Measurements from ENCODE around the gene PHYHIPL.

Gene PHYHIPL

DNA sequence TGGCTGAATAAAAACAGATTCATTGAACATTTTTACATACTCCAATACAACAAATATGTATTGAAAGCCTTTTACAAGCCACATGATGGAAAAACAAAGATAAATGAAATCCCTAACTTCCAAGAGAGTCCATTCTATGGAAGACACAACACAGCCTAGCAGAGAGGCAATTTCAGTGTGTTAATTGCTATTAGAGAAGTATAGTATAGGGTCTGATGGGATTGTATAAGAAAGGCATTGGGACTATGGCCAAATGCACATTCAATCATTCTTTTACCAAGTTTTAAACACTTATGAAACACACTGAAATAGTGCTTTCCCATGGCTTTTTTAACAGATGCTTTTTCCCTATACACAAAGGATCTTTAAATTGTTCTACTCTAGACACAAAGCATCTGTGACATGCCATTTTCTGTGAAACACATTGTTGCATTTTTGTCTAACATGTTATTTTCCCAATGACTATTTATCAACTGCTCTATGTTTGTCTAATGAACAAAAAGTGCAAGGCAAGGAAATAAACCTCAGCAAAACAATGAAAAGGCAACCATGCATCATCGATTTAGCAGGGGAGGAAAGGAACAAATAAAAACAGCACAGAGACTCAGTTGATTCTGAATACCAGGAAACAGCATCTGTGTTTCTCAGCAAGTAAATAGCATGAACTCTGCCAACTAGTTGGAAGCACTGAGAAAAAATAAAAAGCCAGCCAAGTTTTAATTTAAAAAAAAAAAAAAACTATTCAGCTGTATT is 42.4 kb upstream of the PHYHIPL start:
- no peak for DNase-seq
- no peak overlapping the region for H3K27ac ChIP-seq
- intact Hi-C loops (cut with DNase I; ENCODE audit: low total_unique reads): no loop called here
- TF ChIP-seq, protein P1, sequence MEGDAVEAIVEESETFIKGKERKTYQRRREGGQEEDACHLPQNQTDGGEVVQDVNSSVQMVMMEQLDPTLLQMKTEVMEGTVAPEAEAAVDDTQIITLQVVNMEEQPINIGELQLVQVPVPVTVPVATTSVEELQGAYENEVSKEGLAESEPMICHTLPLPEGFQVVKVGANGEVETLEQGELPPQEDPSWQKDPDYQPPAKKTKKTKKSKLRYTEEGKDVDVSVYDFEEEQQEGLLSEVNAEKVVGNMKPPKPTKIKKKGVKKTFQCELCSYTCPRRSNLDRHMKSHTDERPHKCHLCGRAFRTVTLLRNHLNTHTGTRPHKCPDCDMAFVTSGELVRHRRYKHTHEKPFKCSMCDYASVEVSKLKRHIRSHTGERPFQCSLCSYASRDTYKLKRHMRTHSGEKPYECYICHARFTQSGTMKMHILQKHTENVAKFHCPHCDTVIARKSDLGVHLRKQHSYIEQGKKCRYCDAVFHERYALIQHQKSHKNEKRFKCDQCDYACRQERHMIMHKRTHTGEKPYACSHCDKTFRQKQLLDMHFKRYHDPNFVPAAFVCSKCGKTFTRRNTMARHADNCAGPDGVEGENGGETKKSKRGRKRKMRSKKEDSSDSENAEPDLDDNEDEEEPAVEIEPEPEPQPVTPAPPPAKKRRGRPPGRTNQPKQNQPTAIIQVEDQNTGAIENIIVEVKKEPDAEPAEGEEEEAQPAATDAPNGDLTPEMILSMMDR (IDR thresholded peaks at IDR 0.05): no peak
- no peaks in the 10 kb centered on the region for H3K36me3 ChIP-seq
- no peaks in the 10 kb centered on the region for H3K27me3 ChIP-seq
- no peak overlapping the region for H3K4me3 ChIP-seq
- H3K4me1 ChIP-seq: peaks cover 0 to 8% (median 1%) of the 10 kb centered on the region in 4 donors
- no peaks in the 10 kb centered on the region for H3K9me3 ChIP-seq

DNA sequence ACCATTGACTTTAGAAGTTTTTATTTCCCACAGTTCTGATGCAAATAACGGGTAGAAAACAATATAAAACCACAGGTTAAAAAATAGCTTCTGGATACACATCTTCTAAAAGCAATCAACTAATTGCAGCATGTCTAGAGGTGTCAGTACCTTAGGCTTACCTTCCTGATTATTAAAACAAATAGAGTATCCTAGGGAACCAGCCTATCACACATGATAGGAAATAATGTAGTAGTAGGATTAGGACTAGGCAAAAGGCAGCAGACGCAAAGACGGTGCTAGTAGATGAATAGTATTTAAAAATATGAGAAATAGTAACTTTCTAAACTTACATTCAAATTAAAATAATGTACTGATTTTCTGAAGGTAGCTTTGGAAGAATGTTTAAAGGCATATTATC is 41.7 kb upstream of the PHYHIPL start:
- DNase-seq: no peak
- no peaks in the 10 kb centered on the region for H3K27me3 ChIP-seq
- peaks cover 0 to 8% (median 1%) of the 10 kb centered on the region in 4 donors for H3K4me1 ChIP-seq
- TF ChIP-seq, protein P1 (IDR thresholded peaks at IDR 0.05): no peak
- intact Hi-C loops (cut with DNase I; ENCODE audit: low total_unique reads): no loop called here
- H3K36me3 ChIP-seq: no peaks in the 10 kb centered on the region
- H3K27ac ChIP-seq: no peak overlapping the region
- H3K4me3 ChIP-seq: no peak overlapping the region
- H3K9me3 ChIP-seq: no peaks in the 10 kb centered on the region

DNA sequence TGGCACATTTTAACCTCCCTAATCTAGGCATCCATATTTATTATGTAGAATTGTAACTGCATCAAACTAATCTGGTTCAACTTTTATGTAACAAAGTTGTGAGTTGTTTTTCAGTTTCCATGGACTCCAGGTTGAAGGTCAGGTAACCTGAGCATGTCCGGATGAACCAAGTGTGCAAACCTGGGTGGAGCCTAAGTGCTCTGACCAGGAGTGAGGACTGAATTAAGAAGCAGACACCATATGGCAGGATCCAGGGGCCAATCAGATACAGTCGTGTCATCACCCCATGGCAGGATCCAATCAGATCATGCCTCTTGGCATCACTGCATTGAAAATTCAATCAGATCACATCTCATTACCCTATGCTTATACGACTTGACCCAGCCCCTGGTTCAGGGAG is 41.2 kb upstream of the PHYHIPL start:
- TF ChIP-seq, protein P1 (IDR thresholded peaks at IDR 0.05): no peak
- intact Hi-C loops (cut with DNase I; ENCODE audit: low total_unique reads): no loop called here
- no peak for DNase-seq
- Histone ChIP-seq H3K36me3 (no peaks in the 10 kb centered on the region), H3K4me1 (peaks cover 0 to 8% (median 1%) of the 10 kb centered on the region in 4 donors), H3K9me3 (no peaks in the 10 kb centered on the region), H3K27me3 (no peaks in the 10 kb centered on the region), H3K4me3 (no peak overlapping the region), H3K27ac (no peak overlapping the region)

DNA sequence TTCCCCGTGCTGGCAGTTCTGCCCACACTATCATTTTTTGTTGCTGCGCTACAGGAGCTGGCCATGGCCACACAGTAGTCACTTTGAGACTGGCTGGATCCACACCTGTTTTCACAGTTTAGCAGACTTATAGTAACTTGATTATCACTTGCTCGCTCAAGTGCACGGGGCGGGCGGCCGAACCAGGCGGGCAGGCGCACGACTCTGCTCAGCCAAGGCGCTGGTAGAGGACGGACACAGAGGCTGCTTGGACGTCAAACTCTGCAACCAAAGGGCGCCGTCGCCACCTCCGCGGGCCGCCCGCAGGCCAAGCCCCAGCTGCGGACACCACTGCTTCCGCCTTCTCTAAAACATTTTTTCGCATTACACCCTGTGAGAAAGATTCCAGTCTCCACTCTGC is 38.4 kb upstream of the PHYHIPL start:
- Histone ChIP-seq H3K27ac (no peak overlapping the region), H3K27me3 (no peaks in the 10 kb centered on the region), H3K4me1 (peaks cover 0 to 3% (median 0%) of the 10 kb centered on the region in 4 donors), H3K36me3 (no peaks in the 10 kb centered on the region), H3K9me3 (no peaks in the 10 kb centered on the region), H3K4me3 (no peak overlapping the region)
- intact Hi-C loops (cut with DNase I; ENCODE audit: low total_unique reads): no loop called here
- DNase-seq: no peak
- TF ChIP-seq, protein P1 (IDR thresholded peaks at IDR 0.05): no peak

DNA sequence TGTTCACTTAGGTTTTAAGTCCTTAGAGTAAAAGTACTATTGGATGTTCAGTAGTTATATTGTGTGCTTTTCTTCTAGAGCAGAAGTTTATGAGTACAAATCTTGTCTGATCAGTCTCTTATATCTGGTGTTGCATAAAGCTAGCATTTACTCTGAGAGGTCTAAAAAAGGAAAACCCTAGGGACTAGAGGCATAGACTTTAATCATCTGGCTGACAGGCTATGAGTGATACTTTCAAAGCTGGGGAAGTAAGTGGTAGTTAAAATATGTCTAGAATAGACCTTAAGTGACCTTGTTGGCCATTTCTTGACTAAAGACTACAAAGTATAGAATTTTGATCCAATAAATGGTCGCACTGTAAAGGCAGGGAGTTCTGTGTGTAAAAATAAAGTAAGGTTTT is 32.9 kb upstream of the PHYHIPL start:
- TF ChIP-seq, protein P1 (IDR thresholded peaks at IDR 0.05): no peak
- Histone ChIP-seq H3K4me1 (no peaks in the 10 kb centered on the region), H3K36me3 (no peaks in the 10 kb centered on the region), H3K9me3 (no peaks in the 10 kb centered on the region), H3K27me3 (no peaks in the 10 kb centered on the region), H3K4me3 (no peak overlapping the region), H3K27ac (no peak overlapping the region)
- no peak for DNase-seq
- intact Hi-C loops (cut with DNase I; ENCODE audit: low total_unique reads): no loop called here
